ENCODE data around the gene SLC38A1.

- TF ChIP-seq CTCF (IDR thresholded peaks at IDR 0.05), result no peak
- no peak for TF ChIP-seq POLR2A (IDR thresholded peaks at IDR 0.05)
- no peak for TF ChIP-seq POLR2AphosphoS5 (IDR thresholded peaks at IDR 0.05)
Measured at GRCh38 chr12:46260124-46260912, 8.5 kb downstream of the SLC38A1 start.
